ENCODE data around the gene GNB2. TPM values are rescaled to one million over a fixed set of nuclear protein-coding genes. Genes with fewer than 3 reads are reported as not detected.
A peak's percentile ranks its signal among the peaks of the same experiment; 100 is the strongest.

Gene GNB2
- total RNA-seq, 4 donors from 2014 or later = 150 to 229 (median 218) TPM

DNA sequence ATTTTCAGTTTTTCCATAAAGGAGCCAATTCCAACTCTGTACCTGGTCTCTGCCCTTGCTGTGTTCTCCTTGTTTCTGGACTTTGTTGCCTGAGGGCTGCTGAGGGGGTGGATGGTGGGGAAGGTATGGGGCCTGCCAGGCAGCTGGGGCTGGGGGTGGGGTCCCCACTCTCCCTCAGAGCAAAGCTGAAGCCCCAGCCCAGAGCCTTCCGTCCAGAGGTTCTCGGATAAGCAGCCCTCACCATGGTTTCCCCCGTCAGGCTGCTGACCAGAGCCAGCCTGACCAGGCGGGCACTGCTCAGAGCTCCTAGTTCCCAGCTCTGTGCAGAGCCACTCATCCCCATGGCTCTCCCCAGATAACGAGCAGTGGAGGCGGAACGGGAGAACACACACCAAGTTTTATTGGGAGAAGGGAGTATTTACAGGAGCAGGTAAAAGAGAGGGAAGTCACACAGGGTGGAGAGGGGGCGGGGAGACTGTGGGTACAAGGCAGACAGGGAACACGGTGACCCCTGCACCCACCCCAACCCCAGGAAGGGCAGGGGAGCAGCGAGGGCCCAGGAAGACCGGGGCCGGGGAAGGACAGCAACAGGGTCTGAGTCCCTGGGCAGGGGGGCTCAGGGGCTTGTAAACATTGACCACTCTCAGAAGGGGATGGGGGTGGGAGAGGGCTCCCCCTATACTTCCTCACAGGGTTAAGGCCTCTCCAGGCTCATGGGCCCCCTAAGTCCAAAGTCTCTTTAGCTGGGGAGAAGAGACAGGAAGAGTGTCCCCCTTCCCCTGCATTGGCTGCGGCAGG is 5.8 kb downstream of the GNB2 start:
- Histone ChIP-seq H3K27ac (replicated peaks in 1 of 4) (peak overlapping the region; percentile 63 to 100 (median 70)), H3K4me1 (peaks cover 18 to 59% (median 53%) of the 10 kb centered on the region in 4 donors), H3K27me3 (no peaks in the 10 kb centered on the region), H3K4me3 (no peak overlapping the region), H3K36me3 (peaks cover 51 to 79% (median 78%) of the 10 kb centered on the region in 4 donors), H3K9me3 (no peaks in the 10 kb centered on the region)
- intact Hi-C loops (cut with DNase I) = no loop called here
- DNase-seq (ENCODE audit: extremely low spot score) = no peak
- TF ChIP-seq POLR2AphosphoS5 (IDR thresholded peaks at IDR 0.05) (no peak), EP300 (IDR thresholded peaks at IDR 0.05) (no peak), POLR2A (IDR thresholded peaks at IDR 0.05; ENCODE audit: low read depth) (no peak)
- TF ChIP-seq, protein P1, sequence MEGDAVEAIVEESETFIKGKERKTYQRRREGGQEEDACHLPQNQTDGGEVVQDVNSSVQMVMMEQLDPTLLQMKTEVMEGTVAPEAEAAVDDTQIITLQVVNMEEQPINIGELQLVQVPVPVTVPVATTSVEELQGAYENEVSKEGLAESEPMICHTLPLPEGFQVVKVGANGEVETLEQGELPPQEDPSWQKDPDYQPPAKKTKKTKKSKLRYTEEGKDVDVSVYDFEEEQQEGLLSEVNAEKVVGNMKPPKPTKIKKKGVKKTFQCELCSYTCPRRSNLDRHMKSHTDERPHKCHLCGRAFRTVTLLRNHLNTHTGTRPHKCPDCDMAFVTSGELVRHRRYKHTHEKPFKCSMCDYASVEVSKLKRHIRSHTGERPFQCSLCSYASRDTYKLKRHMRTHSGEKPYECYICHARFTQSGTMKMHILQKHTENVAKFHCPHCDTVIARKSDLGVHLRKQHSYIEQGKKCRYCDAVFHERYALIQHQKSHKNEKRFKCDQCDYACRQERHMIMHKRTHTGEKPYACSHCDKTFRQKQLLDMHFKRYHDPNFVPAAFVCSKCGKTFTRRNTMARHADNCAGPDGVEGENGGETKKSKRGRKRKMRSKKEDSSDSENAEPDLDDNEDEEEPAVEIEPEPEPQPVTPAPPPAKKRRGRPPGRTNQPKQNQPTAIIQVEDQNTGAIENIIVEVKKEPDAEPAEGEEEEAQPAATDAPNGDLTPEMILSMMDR (IDR thresholded peaks at IDR 0.05) = no peak
- 73% methylated on average over 13 of the region's 13 CpGs for WGBS

DNA sequence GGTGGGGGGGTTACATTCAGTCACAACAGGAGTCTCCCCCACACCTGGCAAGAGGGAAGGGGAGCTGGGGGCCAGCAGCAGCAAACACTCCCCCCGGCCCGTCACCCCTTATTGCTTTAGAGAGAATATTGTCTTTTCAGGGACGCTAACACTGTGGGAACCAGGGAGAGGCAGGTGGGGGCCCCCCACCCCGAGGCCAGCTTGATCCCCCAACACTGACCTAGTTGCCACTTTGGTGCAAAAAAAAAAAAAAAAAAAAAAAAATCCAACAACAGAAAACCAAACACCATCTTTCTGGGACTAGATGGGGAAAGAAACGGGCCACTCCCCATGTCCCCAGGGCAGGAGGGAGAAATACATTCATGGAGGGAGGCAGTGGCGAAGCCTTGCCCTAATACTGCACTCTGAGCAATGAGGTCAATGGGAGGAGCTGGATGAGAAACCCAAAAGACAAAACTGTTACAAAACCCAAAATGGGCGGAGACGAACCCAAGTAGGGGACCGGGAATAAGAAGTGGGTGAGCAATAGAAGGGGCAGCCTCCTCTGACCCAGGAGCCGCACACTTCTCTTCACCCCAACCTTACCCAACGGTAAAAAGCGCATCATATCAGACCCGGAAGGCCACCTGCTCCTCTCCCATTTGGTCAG is 6.5 kb downstream of the GNB2 start:
- 56% methylated on average over 12 of the region's 13 CpGs for WGBS
- Histone ChIP-seq H3K9me3 (no peaks in the 10 kb centered on the region), H3K27ac (replicated peaks in 1 of 4) (peak overlapping the region; percentile 63 to 100 (median 70)), H3K4me1 (peaks cover 18 to 59% (median 53%) of the 10 kb centered on the region in 4 donors), H3K36me3 (peaks cover 58 to 86% (median 85%) of the 10 kb centered on the region in 4 donors), H3K4me3 (no peak overlapping the region), H3K27me3 (no peaks in the 10 kb centered on the region)
- intact Hi-C loops (cut with DNase I) = no loop called here
- TF ChIP-seq POLR2A (IDR thresholded peaks at IDR 0.05; ENCODE audit: low read depth) (no peak), POLR2AphosphoS5 (IDR thresholded peaks at IDR 0.05) (peak; percentile 26 to 44), EP300 (IDR thresholded peaks at IDR 0.05) (no peak)
- TF ChIP-seq, protein P1 (IDR thresholded peaks at IDR 0.05) = no peak
- no peak for DNase-seq (ENCODE audit: extremely low spot score)

DNA sequence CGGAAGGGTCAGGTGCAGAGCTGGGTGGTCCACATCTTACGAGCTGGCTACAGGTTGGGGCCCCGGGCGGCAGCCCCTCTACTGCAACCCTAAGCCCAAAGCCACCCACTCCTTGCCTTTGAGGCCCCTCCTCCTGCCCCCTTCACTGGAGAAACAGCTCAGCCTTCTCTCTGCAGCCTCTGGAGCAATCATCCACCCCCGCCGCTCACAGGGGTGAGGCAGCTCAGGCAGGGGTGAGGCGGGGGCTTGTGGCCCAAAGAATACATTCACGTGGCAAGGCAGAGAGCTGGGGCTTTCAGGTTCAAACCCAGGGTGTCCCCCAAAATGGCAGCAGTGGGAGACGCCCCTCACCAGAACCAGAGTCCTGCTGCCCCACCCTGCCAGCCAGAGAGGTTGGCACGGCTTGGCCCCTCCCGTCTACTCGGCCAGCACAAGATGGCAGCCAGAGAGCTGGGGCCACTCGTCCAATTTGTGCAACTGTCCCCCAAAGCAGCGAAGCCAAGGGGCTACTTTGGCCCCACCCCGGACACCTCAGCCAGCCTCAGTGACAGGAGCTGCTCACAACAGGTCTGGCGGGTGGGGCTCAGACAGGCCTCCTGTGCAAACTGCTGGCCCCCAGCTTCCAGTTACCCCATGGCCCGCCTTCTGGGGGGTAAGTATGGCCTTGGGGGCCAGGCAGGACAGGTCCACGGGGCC is 7.2 kb downstream of the GNB2 start:
- Histone ChIP-seq H3K36me3 (peaks cover 65 to 93% (median 92%) of the 10 kb centered on the region in 4 donors), H3K4me3 (no peak overlapping the region), H3K9me3 (no peaks in the 10 kb centered on the region), H3K27me3 (no peaks in the 10 kb centered on the region), H3K4me1 (peaks cover 18 to 53% (median 51%) of the 10 kb centered on the region in 4 donors), H3K27ac (replicated peaks in 1 of 4) (peak overlapping the region; percentile 63 to 100 (median 70))
- no peak for DNase-seq (ENCODE audit: extremely low spot score)
- intact Hi-C loops (cut with DNase I) = no loop called here
- 94% methylated on average over 3 of the region's 18 CpGs for WGBS
- TF ChIP-seq, protein P1 (IDR thresholded peaks at IDR 0.05) = no peak
- TF ChIP-seq EP300 (IDR thresholded peaks at IDR 0.05) (no peak), POLR2A (IDR thresholded peaks at IDR 0.05; ENCODE audit: low read depth) (no peak), POLR2AphosphoS5 (IDR thresholded peaks at IDR 0.05) (no peak)

DNA sequence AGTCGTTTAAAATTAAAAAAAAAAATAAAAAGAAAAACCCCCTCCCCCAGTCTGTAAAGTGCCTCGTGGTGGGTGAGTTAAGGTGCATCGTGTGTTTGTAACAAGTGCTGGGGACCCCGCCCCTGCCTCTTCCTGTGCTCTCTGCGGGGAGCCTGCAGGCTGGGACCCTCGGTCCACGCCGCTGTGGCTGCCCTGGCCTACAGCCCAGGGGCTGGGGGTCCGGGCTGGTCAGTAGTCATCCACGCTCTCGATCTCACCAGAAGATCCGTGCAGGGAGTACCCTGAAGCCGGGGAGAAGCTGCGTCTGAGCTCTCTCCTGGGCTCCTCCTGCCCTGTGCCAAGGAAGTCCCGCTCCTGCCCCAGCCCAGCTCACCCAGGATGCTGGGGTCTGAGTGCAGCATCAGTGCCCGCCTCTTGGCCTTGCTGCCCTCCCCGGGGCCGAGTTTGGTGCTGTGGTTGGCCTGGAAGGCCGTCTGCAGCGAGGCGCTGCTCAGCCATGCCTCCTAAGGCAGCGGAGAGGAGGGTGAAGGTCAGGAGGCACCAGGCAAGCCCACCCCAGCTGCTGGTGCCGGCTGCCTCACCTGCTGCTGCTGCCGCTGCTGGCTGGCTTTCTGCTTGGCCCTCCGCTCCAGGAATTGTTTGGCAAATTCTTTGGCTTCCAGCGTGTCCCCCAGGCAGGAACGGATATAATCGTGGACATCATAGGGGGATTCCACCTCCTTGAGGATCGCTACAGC is 8.1 kb downstream of the GNB2 start:
- intact Hi-C loops (cut with DNase I) = no loop called here
- no peak overlapping the region for H3K4me3 ChIP-seq
- no peaks in the 10 kb centered on the region for H3K27me3 ChIP-seq
- H3K36me3 ChIP-seq = peaks cover 72 to 100% (median 98%) of the 10 kb centered on the region in 4 donors
- no peaks in the 10 kb centered on the region for H3K9me3 ChIP-seq
- no peak for DNase-seq (ENCODE audit: extremely low spot score)
- WGBS = 81% methylated on average over 28 of the region's 29 CpGs
- peaks cover 9 to 45% (median 42%) of the 10 kb centered on the region in 4 donors for H3K4me1 ChIP-seq
- TF ChIP-seq, protein P1 (IDR thresholded peaks at IDR 0.05) = no peak
- peak in 1 of 2 donors; percentile 34 for TF ChIP-seq POLR2AphosphoS5 (IDR thresholded peaks at IDR 0.05)
- no peak for TF ChIP-seq EP300 (IDR thresholded peaks at IDR 0.05)
- TF ChIP-seq POLR2A (IDR thresholded peaks at IDR 0.05; ENCODE audit: low read depth) = no peak
- H3K27ac ChIP-seq (replicated peaks in 1 of 4) = peak overlapping the region in 2 of 4 donors; percentile 75 to 100
